Hematopoietic multipotent progenitor cell treated with erythropoietin and hydrocortisone succinate and interleukin-3 and kit ligand, for 6 days (in vitro differentiated cells): ENCODE results near the gene PRDM16.

Source experiments
- DNase-seq: peaks from one replicate; pipeline ENCODE4 v3.0.0-alpha.2; 2015

Gene PRDM16

GRCh38 chr1:3457910-3458883, 389.2 kb downstream of the PRDM16 start:
- no peak for DNase-seq

- no peak for DNase-seq
These were observed 390.3 kb downstream of the PRDM16 start for GRCh38 chr1:3459051-3459908.

- no peak for DNase-seq
These were observed 391.1 kb downstream of the PRDM16 start for GRCh38 chr1:3459940-3460671.

- DNase-seq, result no peak
These were observed 391.7 kb downstream of the PRDM16 start for GRCh38 chr1:3460672-3461131.

- DNase-seq, result no peak
These were observed 392.4 kb downstream of the PRDM16 start for GRCh38 chr1:3461238-3461933.

GRCh38 chr1:3461934-3462275, 392.9 kb downstream of the PRDM16 start:
- DNase-seq, result no peak

- no peak for DNase-seq
These were observed 393.5 kb downstream of the PRDM16 start for GRCh38 chr1:3462356-3463012.

GRCh38 chr1:3463013-3463385, 394.0 kb downstream of the PRDM16 start:
- no peak for DNase-seq

- no peak for DNase-seq
These were observed 394.4 kb downstream of the PRDM16 start for GRCh38 chr1:3463408-3463863.

- no peak for DNase-seq
These were observed 395.1 kb downstream of the PRDM16 start for GRCh38 chr1:3463891-3464648.

- DNase-seq, result no peak
These were observed 395.6 kb downstream of the PRDM16 start for GRCh38 chr1:3464649-3465025.

- DNase-seq, result no peak
These were observed 396.3 kb downstream of the PRDM16 start for GRCh38 chr1:3465091-3465934.

- DNase-seq, result no peak
These were observed 396.9 kb downstream of the PRDM16 start for GRCh38 chr1:3465935-3466321.

GRCh38 chr1:3466366-3467075, 397.5 kb downstream of the PRDM16 start:
- DNase-seq, result no peak

GRCh38 chr1:3467096-3468036, 398.4 kb downstream of the PRDM16 start:
- DNase-seq, result no peak

- no peak for DNase-seq
These were observed 399.5 kb downstream of the PRDM16 start for GRCh38 chr1:3468236-3469103.
